Right lung (tissue), 5 donors: ENCODE measurements around the gene RBM47. TPM values are rescaled to one million over a fixed set of nuclear protein-coding genes. Genes with fewer than 3 reads are reported as not detected.
"Not testable (repeated sequence)": the region's sequence is repeated elsewhere in the genome, so short reads cannot be mapped to it uniquely, and the experiment has no call there.

Experiments used
- DNase-seq, 2 donors: peaks; one replicate each; pipeline ENCODE4 v3.0.0-alpha.2; 2013
- polyA plus RNA-seq, 5 donors: library from polyadenylated mRNA; unstranded; fragments of 120-200 nt; gene quantifications; one replicate each; pipeline versions ENCODE4 v1.2.1 to v1.2.3, GENCODE V29; 2013; ENCODE audit warnings: inconsistent platforms in 1 of 5, low replicate concordance in 1 of 5; ENCODE audit not compliant: insufficient read length in 5 of 5, insufficient read depth in 1 of 5

The RBM47 gene
- polyA plus RNA-seq, 5 donors, result 21.4 to 30.8 (median 25.9) TPM

DNA sequence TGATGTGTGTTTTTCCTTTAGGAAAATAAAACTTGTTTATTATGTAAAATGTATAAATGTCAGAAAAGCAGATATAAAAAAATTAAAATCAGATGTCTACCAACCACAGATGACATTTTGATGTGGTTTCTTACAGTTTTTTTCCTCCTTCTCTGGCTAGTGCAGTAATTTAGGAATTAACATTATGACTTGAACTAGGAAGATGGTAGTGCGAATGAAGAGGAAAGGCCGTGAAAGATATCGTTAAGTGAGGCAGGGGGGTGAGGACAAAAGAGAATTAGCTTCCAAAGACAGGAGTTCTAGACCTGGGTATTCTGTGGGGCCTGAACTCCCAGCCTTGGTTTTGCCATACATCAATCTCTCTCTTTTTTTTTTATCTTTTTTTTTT, 98.0 kb downstream of the RBM47 start:
- DNase-seq, result no peak

GRCh38 chr4:40530961-40531635, 98.6 kb downstream of the RBM47 start:
- no peak for DNase-seq

DNA sequence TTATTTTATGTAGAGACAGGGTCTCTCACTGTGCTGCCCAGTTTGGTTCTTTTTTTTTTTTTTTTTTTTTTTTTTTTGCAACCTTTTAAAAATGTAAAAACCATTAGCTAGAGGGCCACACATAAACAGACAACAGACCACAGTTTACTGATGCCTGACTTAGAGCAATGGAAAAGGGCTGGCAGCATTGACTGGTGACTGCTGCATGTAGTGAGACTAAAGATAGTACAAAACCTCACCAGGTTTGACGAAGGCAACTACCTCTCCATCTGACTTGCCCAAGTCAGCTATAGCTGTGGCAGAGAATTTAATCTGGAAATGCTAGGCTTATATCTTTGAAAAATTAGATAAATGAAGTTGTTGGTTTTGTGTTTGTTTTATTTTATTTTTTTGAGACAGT, 102.9 kb downstream of the RBM47 start:
- DNase-seq, result no peak

- no peak for DNase-seq
These were observed 103.7 kb downstream of the RBM47 start for GRCh38 chr4:40525752-40526598.

DNA sequence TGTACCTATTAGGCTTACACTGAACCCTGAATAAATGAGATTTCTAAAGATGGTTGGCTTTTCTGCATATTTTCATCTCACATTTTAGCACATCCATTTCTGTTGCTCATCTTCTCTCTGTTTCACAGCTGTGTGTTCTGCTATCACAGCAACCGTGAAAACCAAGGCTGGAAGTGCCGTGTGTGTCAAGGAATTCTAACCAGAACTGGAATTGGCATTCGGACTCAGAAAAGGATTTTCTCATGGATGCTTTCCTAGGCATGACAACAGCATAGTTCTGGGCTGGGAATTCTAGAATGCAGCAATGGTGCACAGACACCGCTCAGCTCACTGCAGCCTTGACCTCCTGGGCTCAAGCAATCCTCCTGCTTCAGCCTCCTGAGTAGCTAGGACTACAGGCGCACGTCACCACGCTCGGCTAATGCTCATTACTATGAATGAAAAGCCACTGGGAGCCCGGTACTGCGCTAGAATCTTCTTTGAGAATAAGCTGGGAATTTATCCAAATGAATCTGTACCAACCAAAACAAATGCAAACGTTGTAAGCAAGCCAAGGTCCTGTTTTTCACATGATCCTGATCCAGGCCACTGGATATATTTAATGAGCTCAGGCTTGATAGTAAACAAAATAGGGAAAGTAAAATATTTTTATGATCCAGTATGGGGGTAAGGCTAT, 105.2 kb downstream of the RBM47 start:
- DNase-seq, result peak in 1 of 2 donors; percentile 23

DNA sequence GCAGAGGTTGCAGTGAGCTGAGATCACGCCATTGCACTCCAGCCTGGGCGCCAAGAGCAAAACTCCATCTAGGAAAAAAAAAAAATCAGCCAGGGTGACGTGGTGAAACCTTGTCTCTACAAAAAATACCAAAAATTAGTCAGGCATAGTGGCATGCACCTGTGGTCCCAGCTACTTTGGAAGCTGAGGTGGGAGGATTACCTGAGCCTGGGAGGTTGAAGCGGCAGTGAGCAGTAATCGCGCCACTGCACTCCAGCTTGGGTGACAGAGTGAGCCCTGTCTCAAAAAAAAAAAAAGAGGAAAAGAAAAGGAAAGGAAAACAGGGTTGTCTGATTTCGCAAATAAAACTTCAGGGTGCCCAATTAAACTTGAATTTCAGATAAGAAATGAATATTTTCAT, 106.1 kb downstream of the RBM47 start:
- DNase-seq, result no peak

- no peak for DNase-seq
These were observed 107.7 kb downstream of the RBM47 start for GRCh38 chr4:40521957-40522356.

GRCh38 chr4:40520533-40520932, 109.1 kb downstream of the RBM47 start:
- no peak for DNase-seq

- not testable (repeated sequence) for DNase-seq
These were observed 112.6 kb downstream of the RBM47 start for GRCh38 chr4:40517081-40517480.

GRCh38 chr4:40516651-40517050, 113.0 kb downstream of the RBM47 start:
- DNase-seq, result no peak

- DNase-seq, result no peak
These were observed 114.0 kb downstream of the RBM47 start for GRCh38 chr4:40515398-40516293.

- DNase-seq, result peak; percentile 39 to 43
These were observed 114.6 kb downstream of the RBM47 start for GRCh38 chr4:40515037-40515397.

DNA sequence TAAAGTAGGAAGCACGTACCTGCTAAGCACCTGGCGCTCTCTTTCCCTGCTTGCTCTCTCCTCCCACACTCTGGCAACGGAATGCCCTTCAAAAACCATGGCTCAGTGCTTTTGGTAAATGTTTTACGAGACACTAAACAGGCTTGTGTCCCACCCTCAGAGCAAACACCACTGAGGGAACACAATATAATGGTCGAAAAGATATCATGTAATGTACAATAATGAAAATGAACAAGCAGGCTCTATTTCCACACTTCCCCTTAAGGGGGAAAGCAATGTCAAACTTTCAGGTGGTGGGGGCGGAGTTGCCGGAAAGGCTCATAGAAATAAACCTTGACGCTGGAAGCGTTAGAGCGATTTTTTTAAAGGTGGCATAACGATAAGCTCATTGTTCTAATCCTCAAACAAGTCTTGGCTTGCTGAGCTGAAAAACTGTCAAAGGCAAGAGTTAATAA, 115.1 kb downstream of the RBM47 start:
- DNase-seq, result peak; percentile 37 to 43

- DNase-seq, result no peak
These were observed 118.5 kb downstream of the RBM47 start for GRCh38 chr4:40511036-40511614.

- no peak for DNase-seq
These were observed 121.7 kb downstream of the RBM47 start for GRCh38 chr4:40507977-40508376.

DNA sequence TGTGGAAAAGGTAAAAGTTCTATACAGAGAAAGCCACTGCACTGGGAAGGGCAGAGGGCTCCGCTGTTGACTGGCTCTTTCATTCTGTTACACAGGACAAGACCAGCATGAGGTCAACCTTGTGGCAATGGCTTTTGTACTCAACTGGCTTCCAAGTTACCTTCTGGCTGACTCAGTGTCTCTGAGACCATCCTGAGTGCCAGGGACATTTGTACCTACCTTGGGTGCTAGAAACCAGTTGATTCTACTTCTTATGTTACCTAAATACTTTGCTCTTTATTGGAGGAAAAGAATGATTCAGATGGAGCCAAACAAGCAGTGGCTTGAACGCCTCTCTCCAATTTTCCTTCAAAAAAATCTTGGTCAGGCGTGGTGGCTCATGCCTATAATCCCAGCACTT, 123.2 kb downstream of the RBM47 start:
- DNase-seq, result no peak

- no peak for DNase-seq
These were observed 123.6 kb downstream of the RBM47 start for GRCh38 chr4:40506066-40506465.

- DNase-seq, result no peak
These were observed 126.7 kb downstream of the RBM47 start for GRCh38 chr4:40502934-40503333.

DNA sequence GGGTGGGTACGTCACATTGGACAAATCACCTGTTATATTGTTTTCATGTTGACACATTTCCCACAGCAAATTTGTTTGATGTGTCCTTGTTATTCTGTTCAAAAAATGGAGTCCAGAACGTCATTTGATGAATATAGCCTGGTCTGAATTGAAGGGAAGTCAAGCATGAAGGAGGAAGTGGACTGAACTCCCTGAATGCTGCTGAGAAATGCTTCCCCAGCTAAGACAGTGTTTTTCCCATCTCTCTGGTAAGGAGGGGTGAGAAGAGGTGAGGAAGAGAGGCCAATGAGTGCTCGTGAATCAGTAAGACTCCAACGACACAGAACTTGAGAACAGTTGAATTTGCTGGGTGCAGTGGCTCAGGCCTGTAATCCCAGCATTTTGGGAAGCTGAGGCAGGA, 127.4 kb downstream of the RBM47 start:
- no peak for DNase-seq

- no peak for DNase-seq
These were observed 128.9 kb downstream of the RBM47 start for GRCh38 chr4:40500781-40501180.

DNA sequence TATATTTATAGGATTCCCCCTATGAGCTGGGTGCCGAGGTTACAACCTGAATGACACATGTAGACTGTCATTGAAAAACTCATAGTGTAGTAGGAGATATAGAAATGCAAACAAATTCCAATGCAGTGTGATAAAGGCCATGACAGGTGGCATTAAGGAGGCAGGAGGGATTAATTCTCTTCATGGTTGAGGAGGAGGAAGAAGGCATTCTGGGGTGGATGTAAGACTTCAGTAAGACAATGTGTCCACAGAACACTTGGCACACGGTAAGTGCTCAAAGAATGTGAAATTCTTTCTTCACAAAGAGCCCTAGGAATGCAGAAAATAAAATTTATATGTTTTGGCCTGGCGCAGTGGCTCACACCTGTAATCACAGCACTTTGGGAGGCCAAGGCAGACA, 136.5 kb downstream of the RBM47 start:
- no peak for DNase-seq
